Measurements from ENCODE around the gene IGSF6.
"Not testable (repeated sequence)": the region's sequence is repeated elsewhere in the genome, so short reads cannot be mapped to it uniquely, and the experiment has no call there.

Gene IGSF6

GRCh38 chr16:21652453-21652852 is at the start of gene IGSF6:
TSS of gene IGSF6 (minus strand) at chr16:21652608. CDS start at chr16:21652598, 10 bp downstream.
- H3K4me3 ChIP-seq (replicated peaks; ENCODE audit: low read depth, low read length): no peak within 1 kb of the TSS
- no peak for TF ChIP-seq CTCF (IDR thresholded peaks at IDR 0.05; ENCODE audit: low read length, missing control alignments)
- no peak for DNase-seq (ENCODE audit: low read depth)

- H3K4me3 ChIP-seq (replicated peaks; ENCODE audit: low read depth, low read length): no peak overlapping the region
- no peak for DNase-seq (ENCODE audit: low read depth)
- TF ChIP-seq CTCF (IDR thresholded peaks at IDR 0.05; ENCODE audit: low read length, missing control alignments): no peak
Measured at GRCh38 chr16:21701271-21701670, 48.9 kb upstream of the IGSF6 start.

GRCh38 chr16:21698169-21699032 is 46.0 kb upstream of the IGSF6 start:
- DNase-seq (ENCODE audit: low read depth): no peak
- no peak overlapping the region for H3K4me3 ChIP-seq (replicated peaks; ENCODE audit: low read depth, low read length)
- no peak for TF ChIP-seq CTCF (IDR thresholded peaks at IDR 0.05; ENCODE audit: low read length, missing control alignments)

- DNase-seq (ENCODE audit: low read depth): no peak
- no peak overlapping the region for H3K4me3 ChIP-seq (replicated peaks; ENCODE audit: low read depth, low read length)
- no peak for TF ChIP-seq CTCF (IDR thresholded peaks at IDR 0.05; ENCODE audit: low read length, missing control alignments)
Measured at GRCh38 chr16:21697032-21697431, 44.6 kb upstream of the IGSF6 start.

- DNase-seq (ENCODE audit: low read depth): no peak
- no peak overlapping the region for H3K4me3 ChIP-seq (replicated peaks; ENCODE audit: low read depth, low read length)
- TF ChIP-seq CTCF (IDR thresholded peaks at IDR 0.05; ENCODE audit: low read length, missing control alignments): no peak
Measured at GRCh38 chr16:21694609-21695008, 42.2 kb upstream of the IGSF6 start.

- not testable (repeated sequence) for H3K4me3 ChIP-seq (replicated peaks; ENCODE audit: low read depth, low read length); DNase-seq (ENCODE audit: low read depth)
Measured at GRCh38 chr16:21690967-21691366, 38.6 kb upstream of the IGSF6 start.

GRCh38 chr16:21689107-21689506 is 36.7 kb upstream of the IGSF6 start:
- no peak overlapping the region for H3K4me3 ChIP-seq (replicated peaks; ENCODE audit: low read depth, low read length)
- TF ChIP-seq CTCF (IDR thresholded peaks at IDR 0.05; ENCODE audit: low read length, missing control alignments): no peak
- no peak for DNase-seq (ENCODE audit: low read depth)
